ENCODE data around the gene UBASH3A.

DNA sequence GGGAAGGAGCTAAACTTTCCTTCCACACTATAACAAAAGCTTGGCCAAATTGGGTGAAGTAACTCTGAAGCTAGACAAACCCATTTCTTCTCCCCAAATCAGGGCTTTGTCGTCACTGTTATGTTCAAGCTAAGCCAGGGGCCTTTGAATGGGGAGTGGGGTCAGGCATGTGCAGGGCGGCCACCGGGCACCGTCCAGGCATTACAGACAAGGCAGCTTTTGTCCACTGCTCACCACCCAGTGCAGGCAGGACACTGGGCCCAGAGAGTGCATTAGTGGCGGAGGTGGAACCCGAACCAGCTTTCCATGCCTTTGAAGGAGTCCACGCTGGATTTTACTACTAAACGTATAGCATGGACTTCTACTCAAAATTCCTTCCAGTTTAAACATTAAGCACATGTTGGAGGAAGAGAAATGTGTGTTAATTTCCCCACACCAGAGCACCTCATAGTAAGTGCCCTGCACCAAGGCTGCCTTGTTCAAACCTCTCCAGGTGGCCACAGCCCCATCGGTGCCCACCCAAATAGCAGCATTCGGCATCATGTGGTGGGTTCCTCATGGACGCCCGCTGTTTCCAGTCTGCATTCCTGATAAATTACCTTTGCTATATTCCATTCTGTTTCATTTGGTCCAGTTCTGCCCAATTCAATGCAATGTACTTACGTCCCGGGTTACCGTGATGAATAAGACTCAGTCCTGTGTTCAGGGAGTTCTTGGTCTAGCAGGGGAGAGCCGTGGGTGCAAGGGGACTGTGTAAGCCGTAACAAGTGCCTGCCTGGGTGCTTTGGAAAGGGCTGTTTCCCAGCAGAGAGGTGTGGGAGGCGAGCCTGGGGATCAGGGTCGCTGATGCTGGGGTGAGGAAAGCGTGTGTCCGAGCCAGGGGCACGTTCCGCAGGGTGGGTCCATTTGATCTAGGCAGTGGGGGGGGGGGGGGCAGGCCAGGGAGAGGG is 1.6 kb downstream of the UBASH3A start:
- TF ChIP-seq EZH2 (IDR thresholded peaks at IDR 0.05) (no peak), POLR2AphosphoS5 (IDR thresholded peaks at IDR 0.05; ENCODE audit: borderline replicate concordance, low read depth, low read length) (no peak), FOXP2 (optimal IDR thresholded peaks at IDR 0.05; ENCODE audit: control extremely low read depth, extremely low read length, insufficient read depth) (no peak)
